Fibroblast of villous mesenchyme (primary cell): ENCODE data around the gene KIRREL3. TPM values are rescaled to one million over a fixed set of nuclear protein-coding genes. Genes with fewer than 3 reads are reported as not detected.

Experiments used
- DNase-seq: peaks from one replicate; pipeline ENCODE4 v3.0.0-alpha.2; 2010; ENCODE audit warnings: low read depth
- H3K4me3 ChIP-seq: 2 replicates; pipeline ENCODE4 v1.5.1; 2011; ENCODE audit warnings: low read depth, mild to moderate bottlenecking, low read length
- total RNA-seq: library from RNA; depleted of rRNA; stranded (reverse); fragments of >200 nt; gene quantifications from 2 replicates; pipeline ENCODE4 v1.2.3, GENCODE V29; 2012
- TF ChIP-seq, protein P1 (sequence below): IDR thresholded peaks from 2 replicates; pipeline ENCODE4 v1.5.1; 2012; ENCODE audit warnings: low read depth, mild to moderate bottlenecking, low read length; ENCODE audit not compliant: insufficient read depth

Gene KIRREL3
- total RNA-seq, 1 donor: 9.9 TPM

DNA sequence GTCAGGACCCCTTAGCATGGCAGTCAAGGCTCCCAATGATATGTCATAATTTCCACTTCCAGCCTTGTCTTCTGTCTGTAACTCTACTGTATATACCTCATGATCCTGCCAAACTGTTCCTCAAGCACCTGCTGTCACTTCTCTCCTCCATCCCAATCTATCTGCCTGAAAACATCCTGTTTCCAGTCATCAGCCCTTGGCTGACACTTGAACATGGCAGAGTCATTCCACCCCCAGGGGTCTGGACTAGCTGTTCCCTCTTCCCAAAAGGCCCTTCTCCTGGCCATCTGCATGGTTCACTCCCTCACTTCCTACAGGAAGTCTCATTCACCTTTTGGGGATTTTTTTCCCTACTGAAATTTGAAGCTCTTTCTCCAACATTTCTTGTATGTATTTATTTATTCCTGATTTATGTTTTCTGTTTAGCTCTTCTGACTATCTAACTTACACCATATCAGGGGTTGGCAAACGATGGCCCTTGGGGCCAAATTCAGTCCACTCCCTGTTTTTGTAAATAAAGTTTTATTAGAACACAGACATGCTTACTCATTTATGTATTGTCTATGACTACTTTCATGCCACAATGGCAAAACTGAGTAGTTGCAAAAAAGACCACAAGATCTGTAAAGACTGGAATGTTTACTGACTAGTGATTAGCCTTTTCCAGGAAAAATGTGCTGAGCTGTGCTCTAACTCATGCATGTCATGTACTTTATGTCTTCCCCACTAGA lies 278.4 kb downstream of the KIRREL3 start:
- no peak overlapping the region for H3K4me3 ChIP-seq
- TF ChIP-seq, protein P1, sequence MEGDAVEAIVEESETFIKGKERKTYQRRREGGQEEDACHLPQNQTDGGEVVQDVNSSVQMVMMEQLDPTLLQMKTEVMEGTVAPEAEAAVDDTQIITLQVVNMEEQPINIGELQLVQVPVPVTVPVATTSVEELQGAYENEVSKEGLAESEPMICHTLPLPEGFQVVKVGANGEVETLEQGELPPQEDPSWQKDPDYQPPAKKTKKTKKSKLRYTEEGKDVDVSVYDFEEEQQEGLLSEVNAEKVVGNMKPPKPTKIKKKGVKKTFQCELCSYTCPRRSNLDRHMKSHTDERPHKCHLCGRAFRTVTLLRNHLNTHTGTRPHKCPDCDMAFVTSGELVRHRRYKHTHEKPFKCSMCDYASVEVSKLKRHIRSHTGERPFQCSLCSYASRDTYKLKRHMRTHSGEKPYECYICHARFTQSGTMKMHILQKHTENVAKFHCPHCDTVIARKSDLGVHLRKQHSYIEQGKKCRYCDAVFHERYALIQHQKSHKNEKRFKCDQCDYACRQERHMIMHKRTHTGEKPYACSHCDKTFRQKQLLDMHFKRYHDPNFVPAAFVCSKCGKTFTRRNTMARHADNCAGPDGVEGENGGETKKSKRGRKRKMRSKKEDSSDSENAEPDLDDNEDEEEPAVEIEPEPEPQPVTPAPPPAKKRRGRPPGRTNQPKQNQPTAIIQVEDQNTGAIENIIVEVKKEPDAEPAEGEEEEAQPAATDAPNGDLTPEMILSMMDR: no peak
- no peak for DNase-seq

DNA sequence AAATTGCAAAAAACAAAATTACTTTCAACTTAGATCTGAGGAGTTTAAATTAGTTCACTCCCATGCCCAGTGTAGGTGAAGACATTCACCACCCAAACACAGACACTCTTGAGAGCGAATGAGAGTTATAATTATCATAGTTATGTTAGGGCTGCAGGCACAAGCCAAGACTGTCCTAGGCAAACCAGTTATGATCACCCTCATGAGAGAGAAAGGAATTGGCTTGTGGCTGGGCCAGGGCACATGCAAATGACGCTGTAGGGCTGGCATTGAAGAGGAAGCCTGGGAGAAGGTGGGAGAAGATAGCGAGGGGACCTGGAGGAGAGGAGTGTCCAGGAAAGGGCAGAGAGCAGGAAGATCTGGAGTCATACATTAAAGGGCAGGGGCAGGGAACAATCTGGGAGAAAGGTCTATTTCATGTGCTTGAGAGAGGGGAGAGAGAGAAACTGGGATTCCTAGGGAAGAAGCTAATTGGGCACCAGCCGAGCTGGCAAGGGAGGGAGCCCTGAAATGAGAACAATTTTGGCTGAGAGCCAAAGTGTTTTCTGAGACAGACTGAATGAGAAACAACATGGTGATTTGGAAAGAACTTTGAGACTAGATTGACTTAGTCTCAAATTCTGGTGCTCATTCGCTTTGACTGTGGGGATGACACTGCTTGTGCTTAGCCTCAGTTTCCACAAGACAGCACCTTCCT lies 279.9 kb downstream of the KIRREL3 start:
- H3K4me3 ChIP-seq: no peak overlapping the region
- no peak for DNase-seq
- TF ChIP-seq, protein P1: no peak

- TF ChIP-seq, protein P1: no peak
- no peak for DNase-seq
Observed at GRCh38 chr11:126719740-126720139, 280.8 kb downstream of the KIRREL3 start.

DNA sequence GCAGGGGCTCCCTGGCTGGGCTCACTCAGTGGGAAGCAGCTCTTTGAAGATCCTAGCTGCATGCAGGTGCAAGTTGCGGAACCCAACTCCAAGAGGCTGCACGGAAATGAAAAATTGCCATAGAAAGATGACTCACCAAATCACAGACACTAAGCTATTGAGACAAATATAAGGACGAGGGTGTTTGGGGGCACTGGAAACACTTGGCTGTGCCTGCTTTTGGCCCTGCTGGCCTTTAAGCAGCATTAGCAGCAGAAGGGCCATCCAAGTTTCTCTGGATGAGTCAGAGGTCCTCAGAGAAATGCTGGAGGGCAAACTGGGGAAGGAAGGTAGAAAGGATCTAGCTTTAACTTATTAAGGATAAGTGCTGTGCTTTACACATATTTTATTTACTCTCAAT lies 282.3 kb downstream of the KIRREL3 start:
- no peak for DNase-seq
- H3K4me3 ChIP-seq: no peak overlapping the region
- TF ChIP-seq, protein P1: no peak

More at GRCh38 chr11:126719740-126720139, 280.8 kb downstream of the KIRREL3 start:
- no peak overlapping the region for H3K4me3 ChIP-seq

DNA sequence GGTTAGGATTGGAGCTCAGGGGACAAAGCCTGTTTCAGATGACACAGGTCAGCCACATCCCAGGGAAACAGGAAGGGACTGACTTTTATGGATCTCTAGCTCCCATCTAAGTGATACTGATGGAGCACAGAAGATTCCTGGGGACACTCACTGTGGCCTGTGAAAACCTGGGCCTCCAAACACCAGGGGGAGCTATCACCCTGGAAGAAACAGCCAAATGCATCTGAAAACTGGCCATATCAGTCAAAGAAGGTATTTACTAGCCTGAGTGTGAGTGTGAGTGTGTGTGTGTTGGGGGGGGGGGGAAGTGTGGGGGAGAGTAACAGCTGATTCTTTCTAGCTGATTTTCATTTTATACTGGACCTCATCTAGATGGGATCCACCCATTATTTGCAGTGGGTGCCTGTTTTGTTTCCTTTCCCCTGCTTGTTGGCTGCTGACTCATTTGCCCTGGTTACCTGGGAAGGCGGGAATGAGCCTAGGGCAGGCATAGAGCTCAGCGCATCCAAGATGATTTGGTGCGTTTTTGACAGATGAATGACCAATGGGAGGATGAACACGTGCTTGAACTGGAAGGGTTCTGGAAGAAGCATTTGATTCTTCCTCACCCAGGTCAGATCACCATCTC lies 284.0 kb downstream of the KIRREL3 start:
- TF ChIP-seq, protein P1: peak; percentile 49
- peak; percentile 22 for DNase-seq
- H3K4me3 ChIP-seq: no peak overlapping the region

DNA sequence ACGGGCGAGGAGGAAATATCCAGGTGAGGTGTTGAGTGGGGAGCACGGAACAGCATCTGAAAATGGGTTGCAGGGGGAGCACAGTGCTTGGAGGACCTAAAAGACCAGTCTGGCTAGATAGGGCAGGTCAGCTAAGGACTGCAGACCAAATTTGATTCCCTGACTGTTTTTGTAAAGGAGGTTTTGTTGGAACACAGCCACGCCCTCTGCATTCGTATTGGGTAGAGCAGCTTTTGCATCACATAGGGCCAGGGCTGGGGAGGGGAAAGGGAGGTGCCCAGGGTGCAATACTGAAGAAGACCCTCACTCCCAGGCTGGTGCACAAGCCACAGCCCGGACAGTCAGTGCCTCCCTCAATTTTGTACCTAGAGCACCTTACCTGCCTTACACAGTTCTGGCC lies 286.8 kb downstream of the KIRREL3 start:
- H3K4me3 ChIP-seq: no peak overlapping the region
- TF ChIP-seq, protein P1: no peak
- DNase-seq: no peak
